Hindlimb muscle (tissue), 1 donor: Measurements from ENCODE around the gene TMEM63B. TPM values are rescaled to one million over a fixed set of nuclear protein-coding genes. Genes with fewer than 3 reads are reported as not detected.

Experiments
- DNase-seq: peaks from one replicate; pipeline ENCODE4 v3.0.0-alpha.2; 2013
- polyA plus RNA-seq: library from polyadenylated mRNA; unstranded; fragments of 120-200 nt; gene quantifications from one replicate; pipeline ENCODE4 v1.2.1, GENCODE V29; 2013; ENCODE audit not compliant: insufficient read length

Gene TMEM63B
- polyA plus RNA-seq, 1 donor: 18.8 TPM

GRCh38 chr6:44145839-44146238 lies 18.5 kb downstream of the TMEM63B start:
- DNase-seq: no peak

- DNase-seq: no peak
These were observed 19.3 kb downstream of the TMEM63B start for GRCh38 chr6:44146685-44147084.

DNA sequence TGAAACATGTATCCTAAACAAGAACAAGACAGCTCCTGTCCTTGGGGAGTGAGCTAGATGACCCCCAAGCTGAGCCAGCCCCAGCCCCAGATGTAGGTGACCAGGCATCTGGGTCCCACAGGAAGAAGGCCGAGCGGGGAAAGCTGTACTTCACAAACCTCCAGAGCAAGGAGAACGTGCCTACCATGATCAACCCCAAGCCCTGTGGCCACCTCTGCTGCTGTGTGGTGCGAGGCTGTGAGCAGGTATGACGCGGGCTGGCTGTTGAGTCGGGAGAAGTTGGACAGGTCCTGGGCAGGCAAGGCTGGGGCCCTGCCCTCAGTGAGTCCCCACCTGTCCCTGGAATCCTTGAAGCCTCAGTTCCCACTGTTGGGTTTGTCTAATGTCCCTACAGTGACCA lies 19.9 kb downstream of the TMEM63B start:
- DNase-seq: no peak

DNA sequence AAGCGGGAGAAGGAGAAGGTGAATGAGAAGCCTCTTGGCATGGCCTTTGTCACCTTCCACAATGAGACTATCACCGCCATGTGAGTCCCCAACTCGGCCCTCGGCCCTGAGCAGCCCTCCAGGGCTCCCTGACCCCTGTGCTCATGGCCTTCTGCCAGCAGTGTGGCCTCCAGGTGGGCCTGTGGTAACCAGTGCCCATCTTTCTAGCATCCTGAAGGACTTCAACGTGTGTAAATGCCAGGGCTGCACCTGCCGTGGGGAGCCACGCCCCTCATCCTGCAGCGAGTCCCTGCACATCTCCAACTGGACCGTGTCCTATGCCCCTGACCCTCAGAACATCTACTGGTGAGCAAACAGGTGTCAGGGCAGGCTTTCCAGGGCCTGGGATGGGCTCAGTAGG lies 21.0 kb downstream of the TMEM63B start:
- no peak for DNase-seq

- no peak for DNase-seq
These were observed 22.1 kb downstream of the TMEM63B start for GRCh38 chr6:44149369-44150012.

DNA sequence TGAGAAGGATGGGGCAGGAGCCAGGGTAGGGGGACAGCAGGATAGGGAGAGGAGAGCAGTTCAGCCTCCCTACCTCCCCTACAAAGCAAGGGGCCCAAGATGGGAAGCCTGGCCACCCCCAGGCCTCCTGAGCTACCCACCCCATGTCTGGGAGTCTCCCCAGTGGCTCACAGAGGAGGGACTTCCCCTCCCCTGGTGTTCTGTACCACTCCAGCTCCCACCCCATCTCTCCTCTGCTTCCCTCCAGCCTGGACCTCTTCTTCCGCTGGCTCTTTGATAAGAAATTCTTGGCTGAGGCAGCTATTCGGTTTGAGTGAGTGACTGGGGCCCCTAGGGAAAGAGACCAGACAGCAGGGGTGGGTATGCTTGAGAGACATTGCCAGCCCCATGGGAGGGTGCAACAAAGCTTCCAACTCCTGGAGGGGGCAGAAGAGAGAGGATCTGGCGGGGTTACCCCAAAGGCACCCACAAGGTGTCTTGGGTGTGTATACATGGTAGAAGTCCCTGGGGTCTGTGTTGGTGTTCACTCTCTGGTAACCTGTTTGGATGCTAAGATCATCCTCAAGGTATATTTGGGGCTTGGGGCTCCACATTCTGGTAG lies 23.1 kb downstream of the TMEM63B start:
- DNase-seq: no peak

DNA sequence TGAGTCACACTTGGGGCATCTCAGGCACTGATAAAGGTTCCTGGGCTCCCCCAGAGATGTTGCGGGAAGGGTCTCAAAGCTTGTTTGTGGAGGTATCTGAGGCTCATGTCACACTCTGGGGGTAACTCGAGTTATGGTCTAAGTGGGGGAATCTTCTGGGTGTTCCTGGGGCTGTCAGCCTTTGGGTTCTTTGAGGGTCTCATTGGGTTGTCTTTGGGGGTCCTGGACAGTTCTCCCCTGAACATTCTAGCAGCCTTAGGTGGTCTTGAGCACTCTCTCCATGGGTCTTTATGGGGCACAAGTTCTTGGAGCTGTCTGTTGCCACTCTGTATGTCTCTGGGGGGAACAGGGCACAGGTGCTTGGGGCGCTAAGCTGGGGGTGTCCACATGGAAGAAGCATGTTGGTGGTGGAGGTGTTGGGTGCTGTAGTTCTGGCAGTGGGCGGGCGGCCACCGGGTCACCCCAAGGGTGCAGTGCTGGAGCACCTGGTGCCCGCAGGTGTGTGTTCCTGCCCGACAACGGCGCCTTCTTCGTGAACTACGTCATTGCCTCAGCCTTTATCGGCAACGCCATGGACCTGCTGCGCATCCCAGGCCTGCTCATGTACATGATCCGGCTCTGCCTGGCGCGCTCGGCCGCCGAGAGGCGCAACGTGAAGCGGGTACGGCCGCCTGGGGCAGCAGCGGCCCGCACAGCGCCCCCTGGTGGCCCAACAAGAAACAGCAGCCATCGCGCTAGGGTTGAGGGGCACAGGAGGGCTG lies 24.2 kb downstream of the TMEM63B start:
- DNase-seq: peak; percentile 68

GRCh38 chr6:44152109-44152461 lies 24.7 kb downstream of the TMEM63B start:
- DNase-seq: no peak

DNA sequence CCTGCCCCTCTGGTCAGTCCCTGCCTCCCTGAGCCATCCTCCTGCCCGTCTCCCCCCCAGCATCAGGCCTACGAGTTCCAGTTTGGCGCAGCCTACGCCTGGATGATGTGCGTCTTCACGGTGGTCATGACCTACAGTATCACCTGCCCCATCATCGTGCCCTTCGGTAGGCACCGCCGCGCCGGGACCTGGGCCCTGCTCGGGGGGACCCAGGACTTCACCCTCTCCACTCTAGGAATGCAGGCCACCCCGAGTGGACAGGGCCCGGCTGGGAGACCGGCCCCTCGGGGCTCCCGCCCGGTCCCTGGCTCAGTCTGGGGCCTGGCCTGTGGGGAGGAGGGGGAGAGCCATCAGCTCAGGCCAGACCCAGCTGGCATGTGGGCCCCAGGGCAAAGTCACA lies 25.2 kb downstream of the TMEM63B start:
- DNase-seq: no peak

DNA sequence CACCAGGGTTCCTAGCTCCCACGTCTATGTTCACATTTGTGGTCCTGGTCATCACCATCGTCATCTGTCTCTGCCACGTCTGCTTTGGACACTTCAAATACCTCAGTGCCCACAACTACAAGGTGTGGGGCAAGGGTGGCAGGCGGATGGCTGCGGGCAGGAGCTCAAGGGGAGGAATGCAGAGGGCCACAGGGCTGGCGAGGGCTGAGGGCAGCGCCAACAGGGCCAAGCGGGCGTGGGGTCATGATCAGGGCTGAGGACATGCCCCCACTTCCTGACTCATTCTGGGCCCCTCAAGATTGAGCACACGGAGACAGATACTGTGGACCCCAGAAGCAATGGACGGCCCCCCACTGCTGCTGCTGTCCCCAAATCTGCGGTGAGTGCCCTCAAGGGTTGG lies 26.7 kb downstream of the TMEM63B start:
- no peak for DNase-seq

GRCh38 chr6:44156494-44157151 lies 29.3 kb downstream of the TMEM63B start:
- no peak for DNase-seq

- DNase-seq: no peak
These were observed 29.8 kb downstream of the TMEM63B start for GRCh38 chr6:44157152-44157521.

DNA sequence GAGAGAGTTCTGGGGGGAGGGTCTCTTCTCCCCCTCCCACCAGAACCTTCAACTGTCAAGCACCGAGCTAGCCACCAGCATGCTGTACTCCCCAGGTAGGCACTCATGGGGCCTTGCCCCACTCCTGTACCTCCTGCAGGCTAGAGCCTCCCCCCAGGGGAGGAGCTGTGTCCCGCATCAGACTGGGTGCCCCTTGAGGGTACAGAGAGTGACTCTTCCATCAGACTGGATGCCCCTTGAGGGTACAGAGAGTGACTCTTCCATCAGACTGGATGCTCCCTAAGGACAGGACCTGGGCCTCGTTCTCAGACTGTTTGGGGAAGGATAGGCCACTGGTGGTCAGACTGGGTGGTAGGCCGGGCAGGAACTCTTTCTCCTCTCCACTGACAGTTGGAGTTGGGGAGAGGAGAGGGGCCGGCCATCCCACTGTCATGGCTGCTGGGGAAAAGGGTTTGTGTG lies 31.4 kb downstream of the TMEM63B start, which contains the start of gene CAPN11:
Gene CAPN11, plus strand, starts transcription at position 51 of the 459 bp plus-strand sequence. Its CDS starts 29 bp downstream, at position 80.
- no peak for DNase-seq

DNA sequence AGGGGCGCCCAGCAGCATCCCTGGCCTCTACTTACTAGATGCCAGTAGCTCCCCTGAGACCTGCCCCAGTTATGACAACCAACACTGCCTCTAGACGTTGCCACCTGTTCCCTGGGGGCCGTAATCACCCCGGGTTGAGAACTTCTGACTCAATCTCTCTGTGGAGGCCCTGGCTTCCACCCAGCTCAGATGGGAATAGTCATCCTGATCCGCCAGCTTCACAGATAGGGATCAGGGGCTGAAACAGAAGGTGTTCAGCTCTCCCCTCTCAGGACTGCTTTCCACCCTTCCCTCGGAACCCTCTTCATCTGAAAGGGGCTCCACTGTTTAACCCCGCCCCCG lies 34.6 kb downstream of the TMEM63B start:
- DNase-seq: no peak

- DNase-seq: no peak
These were observed 35.7 kb downstream of the TMEM63B start for GRCh38 chr6:44162876-44163625.

DNA sequence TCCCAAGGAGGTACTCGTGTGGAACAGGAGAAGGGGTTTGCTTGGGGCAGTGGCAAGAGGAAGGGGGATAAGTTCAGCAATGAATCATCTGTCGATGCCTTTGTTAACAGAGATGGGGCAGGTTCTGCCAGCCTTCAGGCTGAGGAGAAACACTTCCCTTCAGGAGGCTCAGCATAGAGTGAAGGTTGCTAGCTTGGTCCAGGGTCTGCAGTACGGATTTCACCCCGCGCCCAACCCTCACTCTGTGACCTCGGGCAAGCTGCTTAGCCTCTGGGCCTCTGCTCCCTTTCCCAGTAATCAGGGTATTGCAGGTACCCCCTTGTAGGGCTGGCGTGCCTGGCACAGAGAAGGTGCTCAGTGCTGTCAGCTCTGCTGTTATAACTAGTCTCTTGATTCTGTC lies 38.8 kb downstream of the TMEM63B start:
- no peak for DNase-seq

GRCh38 chr6:44166591-44167184 lies 39.3 kb downstream of the TMEM63B start:
- no peak for DNase-seq

DNA sequence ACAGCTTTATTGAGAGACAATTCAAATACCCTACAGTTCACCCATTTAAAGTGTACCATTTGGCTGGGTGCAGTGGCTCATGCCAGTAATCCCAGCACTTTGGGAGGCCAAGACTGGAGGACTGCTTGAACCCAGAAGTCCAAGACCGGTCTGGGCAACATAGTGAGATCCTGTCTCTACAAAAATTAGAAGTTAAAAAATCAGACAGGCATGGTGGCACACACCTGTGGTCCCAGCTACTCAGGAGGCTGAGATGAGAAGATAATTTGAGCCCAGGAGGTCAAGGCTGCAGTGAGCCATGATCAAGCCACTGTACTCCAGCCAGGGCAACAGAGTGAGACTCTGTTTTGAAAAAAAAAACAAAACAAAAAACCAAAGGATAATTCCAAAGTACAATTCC lies 40.2 kb downstream of the TMEM63B start:
- DNase-seq: no peak

- no peak for DNase-seq
These were observed 41.8 kb downstream of the TMEM63B start for GRCh38 chr6:44169154-44169553.

GRCh38 chr6:44169886-44170570 lies 42.7 kb downstream of the TMEM63B start:
- DNase-seq: no peak

- DNase-seq: no peak
These were observed 44.7 kb downstream of the TMEM63B start for GRCh38 chr6:44171899-44172546.
